Measurements from ENCODE around the gene ATAT1.
A peak's percentile ranks its signal among the peaks of the same experiment; 100 is the strongest.
"Not testable (repeated sequence)": the region's sequence is repeated elsewhere in the genome, so short reads cannot be mapped to it uniquely, and the experiment has no call there.

The ATAT1 gene

GRCh38 chr6:30626484-30627366, at the start of gene ATAT1:
ATAT1 (plus strand) TSS chr6:30626874.
- Histone ChIP-seq H3K27ac (ENCODE audit: low read depth, low read length) (peak within 1 kb of the TSS; percentile 85), H3K4me1 (ENCODE audit: insufficient read depth, low read length) (peaks cover 11% of the 10 kb centered on the region), H3K9ac (ENCODE audit: low read length) (peak within 1 kb of the TSS; percentile 97), H3K36me3 (ENCODE audit: insufficient read depth, low read length) (peaks cover 42% of the 10 kb centered on the region), H3K27me3 (ENCODE audit: control insufficient read depth in 1 of 2, insufficient read depth in 2 of 2, low read length in 2 of 2) (no peaks in the 10 kb centered on the region), H3K4me3 (ENCODE audit: low read depth in 1 of 2, low read length in 2 of 2) (peak within 1 kb of the TSS; percentile 52 to 92), H3K9me3 (ENCODE audit: low read length) (no peaks in the 10 kb centered on the region)

- no peak overlapping the region for H3K9ac ChIP-seq (ENCODE audit: low read length)
- H3K27ac ChIP-seq (ENCODE audit: low read depth, low read length), result no peak overlapping the region
- H3K9me3 ChIP-seq (ENCODE audit: low read length), result no peaks in the 10 kb centered on the region
- H3K4me1 ChIP-seq (ENCODE audit: insufficient read depth, low read length), result peaks cover 16% of the 10 kb centered on the region
- H3K4me3 ChIP-seq (ENCODE audit: low read depth in 1 of 2, low read length in 2 of 2), result no peak overlapping the region
- no peaks in the 10 kb centered on the region for H3K27me3 ChIP-seq (ENCODE audit: control insufficient read depth in 1 of 2, insufficient read depth in 2 of 2, low read length in 2 of 2)
- peaks cover 63% of the 10 kb centered on the region for H3K36me3 ChIP-seq (ENCODE audit: insufficient read depth, low read length)
Observed at GRCh38 chr6:30578051-30578450, 48.6 kb upstream of the ATAT1 start.

- H3K36me3 ChIP-seq (ENCODE audit: insufficient read depth, low read length), result peaks cover 82% of the 10 kb centered on the region
- no peaks in the 10 kb centered on the region for H3K4me1 ChIP-seq (ENCODE audit: insufficient read depth, low read length)
- no peaks in the 10 kb centered on the region for H3K9me3 ChIP-seq (ENCODE audit: low read length)
- H3K4me3 ChIP-seq (ENCODE audit: low read depth in 1 of 2, low read length in 2 of 2), result no peak overlapping the region
- H3K27me3 ChIP-seq (ENCODE audit: control insufficient read depth in 1 of 2, insufficient read depth in 2 of 2, low read length in 2 of 2), result no peaks in the 10 kb centered on the region
- H3K27ac ChIP-seq (ENCODE audit: low read depth, low read length), result no peak overlapping the region
- no peak overlapping the region for H3K9ac ChIP-seq (ENCODE audit: low read length)
Observed at GRCh38 chr6:30583921-30584320, 42.8 kb upstream of the ATAT1 start.

- H3K9ac ChIP-seq (ENCODE audit: low read length), result no peak overlapping the region
- H3K27ac ChIP-seq (ENCODE audit: low read depth, low read length), result no peak overlapping the region
- no peaks in the 10 kb centered on the region for H3K27me3 ChIP-seq (ENCODE audit: control insufficient read depth in 1 of 2, insufficient read depth in 2 of 2, low read length in 2 of 2)
- no peaks in the 10 kb centered on the region for H3K9me3 ChIP-seq (ENCODE audit: low read length)
- peaks cover 73% of the 10 kb centered on the region for H3K36me3 ChIP-seq (ENCODE audit: insufficient read depth, low read length)
- no peak overlapping the region for H3K4me3 ChIP-seq (ENCODE audit: low read depth in 1 of 2, low read length in 2 of 2)
- H3K4me1 ChIP-seq (ENCODE audit: insufficient read depth, low read length), result peaks cover 4% of the 10 kb centered on the region
Observed at GRCh38 chr6:30589754-30590358, 36.8 kb upstream of the ATAT1 start.

- Histone ChIP-seq H3K36me3 (ENCODE audit: insufficient read depth, low read length) (peaks cover 69% of the 10 kb centered on the region), H3K27ac (ENCODE audit: low read depth, low read length) (no peak overlapping the region), H3K9ac (ENCODE audit: low read length) (no peak overlapping the region)
Observed at GRCh38 chr6:30590509-30590908, 36.2 kb upstream of the ATAT1 start.

GRCh38 chr6:30591008-30591407, 35.7 kb upstream of the ATAT1 start:
- peaks cover 4% of the 10 kb centered on the region for H3K4me1 ChIP-seq (ENCODE audit: insufficient read depth, low read length)
- no peak overlapping the region for H3K4me3 ChIP-seq (ENCODE audit: low read depth in 1 of 2, low read length in 2 of 2)
- H3K27me3 ChIP-seq (ENCODE audit: control insufficient read depth in 1 of 2, insufficient read depth in 2 of 2, low read length in 2 of 2), result no peaks in the 10 kb centered on the region
- H3K9me3 ChIP-seq (ENCODE audit: low read length), result no peaks in the 10 kb centered on the region
- H3K27ac ChIP-seq (ENCODE audit: low read depth, low read length), result no peak overlapping the region
- peaks cover 64% of the 10 kb centered on the region for H3K36me3 ChIP-seq (ENCODE audit: insufficient read depth, low read length)
- H3K9ac ChIP-seq (ENCODE audit: low read length), result no peak overlapping the region

More at GRCh38 chr6:30590509-30590908, 36.2 kb upstream of the ATAT1 start:
- H3K27me3 ChIP-seq (ENCODE audit: control insufficient read depth in 1 of 2, insufficient read depth in 2 of 2, low read length in 2 of 2), result no peaks in the 10 kb centered on the region
- H3K4me3 ChIP-seq (ENCODE audit: low read depth in 1 of 2, low read length in 2 of 2), result no peak overlapping the region
- H3K4me1 ChIP-seq (ENCODE audit: insufficient read depth, low read length), result peaks cover 4% of the 10 kb centered on the region
- no peaks in the 10 kb centered on the region for H3K9me3 ChIP-seq (ENCODE audit: low read length)

- H3K4me3 ChIP-seq (ENCODE audit: low read depth in 1 of 2, low read length in 2 of 2), result no peak overlapping the region
- no peak overlapping the region for H3K9ac ChIP-seq (ENCODE audit: low read length)
- no peaks in the 10 kb centered on the region for H3K9me3 ChIP-seq (ENCODE audit: low read length)
- peaks cover 53% of the 10 kb centered on the region for H3K36me3 ChIP-seq (ENCODE audit: insufficient read depth, low read length)
- H3K27ac ChIP-seq (ENCODE audit: low read depth, low read length), result no peak overlapping the region
- peaks cover 4% of the 10 kb centered on the region for H3K4me1 ChIP-seq (ENCODE audit: insufficient read depth, low read length)
- no peaks in the 10 kb centered on the region for H3K27me3 ChIP-seq (ENCODE audit: control insufficient read depth in 1 of 2, insufficient read depth in 2 of 2, low read length in 2 of 2)
Observed at GRCh38 chr6:30592287-30592686, 34.4 kb upstream of the ATAT1 start.

- H3K27ac ChIP-seq (ENCODE audit: low read depth, low read length); H3K9ac ChIP-seq (ENCODE audit: low read length); H3K27me3 ChIP-seq (ENCODE audit: control insufficient read depth in 1 of 2, insufficient read depth in 2 of 2, low read length in 2 of 2); H3K9me3 ChIP-seq (ENCODE audit: low read length); H3K4me3 ChIP-seq (ENCODE audit: low read depth in 1 of 2, low read length in 2 of 2); H3K4me1 ChIP-seq (ENCODE audit: insufficient read depth, low read length): not testable (repeated sequence)
- peaks cover 38% of the 10 kb centered on the region for H3K36me3 ChIP-seq (ENCODE audit: insufficient read depth, low read length)
Observed at GRCh38 chr6:30597315-30598144, 29.1 kb upstream of the ATAT1 start.

GRCh38 chr6:30598912-30599624, 27.6 kb upstream of the ATAT1 start:
- H3K9me3 ChIP-seq (ENCODE audit: low read length), result no peaks in the 10 kb centered on the region
- H3K9ac ChIP-seq (ENCODE audit: low read length), result no peak overlapping the region
- no peak overlapping the region for H3K27ac ChIP-seq (ENCODE audit: low read depth, low read length)
- peaks cover 49% of the 10 kb centered on the region for H3K36me3 ChIP-seq (ENCODE audit: insufficient read depth, low read length)
- no peaks in the 10 kb centered on the region for H3K4me1 ChIP-seq (ENCODE audit: insufficient read depth, low read length)
- H3K4me3 ChIP-seq (ENCODE audit: low read depth in 1 of 2, low read length in 2 of 2), result no peak overlapping the region
- H3K27me3 ChIP-seq (ENCODE audit: control insufficient read depth in 1 of 2, insufficient read depth in 2 of 2, low read length in 2 of 2), result no peaks in the 10 kb centered on the region

- Histone ChIP-seq H3K9me3 (ENCODE audit: low read length) (no peaks in the 10 kb centered on the region), H3K4me3 (ENCODE audit: low read depth in 1 of 2, low read length in 2 of 2) (no peak overlapping the region), H3K9ac (ENCODE audit: low read length) (no peak overlapping the region), H3K27me3 (ENCODE audit: control insufficient read depth in 1 of 2, insufficient read depth in 2 of 2, low read length in 2 of 2) (no peaks in the 10 kb centered on the region), H3K4me1 (ENCODE audit: insufficient read depth, low read length) (no peaks in the 10 kb centered on the region), H3K27ac (ENCODE audit: low read depth, low read length) (no peak overlapping the region), H3K36me3 (ENCODE audit: insufficient read depth, low read length) (peaks cover 49% of the 10 kb centered on the region)
Observed at GRCh38 chr6:30599625-30600324, 26.9 kb upstream of the ATAT1 start.

All from muscle layer of colon (tissue), 2 donors.